ENCODE data around the gene LRMDA.

Gene LRMDA

GRCh38 chr10:76436981-76437380 lies 1005.6 kb downstream of the LRMDA start:
- DNase-seq, result no peak

- no peak for DNase-seq
These were observed 1009.0 kb downstream of the LRMDA start for GRCh38 chr10:76440426-76440825.

- no peak for DNase-seq
These were observed 1010.7 kb downstream of the LRMDA start for GRCh38 chr10:76442113-76442512.

- DNase-seq, result no peak
These were observed 1012.8 kb downstream of the LRMDA start for GRCh38 chr10:76444034-76444800.

- no peak for DNase-seq
These were observed 1016.2 kb downstream of the LRMDA start for GRCh38 chr10:76447578-76447977.

- no peak for DNase-seq
These were observed 1020.5 kb downstream of the LRMDA start for GRCh38 chr10:76451911-76452310.

- no peak for DNase-seq
These were observed 1021.9 kb downstream of the LRMDA start for GRCh38 chr10:76453332-76453731.

- DNase-seq, result no peak
These were observed 1022.6 kb downstream of the LRMDA start for GRCh38 chr10:76453997-76454396.

- DNase-seq, result no peak
These were observed 1023.2 kb downstream of the LRMDA start for GRCh38 chr10:76454506-76455140.

GRCh38 chr10:76456197-76456596 lies 1024.8 kb downstream of the LRMDA start:
- DNase-seq, result no peak

GRCh38 chr10:76459016-76459730 lies 1027.7 kb downstream of the LRMDA start:
- no peak for DNase-seq

- DNase-seq, result no peak
These were observed 1029.6 kb downstream of the LRMDA start for GRCh38 chr10:76461024-76461423.

- no peak for DNase-seq
These were observed 1031.7 kb downstream of the LRMDA start for GRCh38 chr10:76463111-76463510.

GRCh38 chr10:76466836-76467503 lies 1035.5 kb downstream of the LRMDA start:
- no peak for DNase-seq

- no peak for DNase-seq
These were observed 1038.3 kb downstream of the LRMDA start for GRCh38 chr10:76469675-76470074.

GRCh38 chr10:76479103-76479790 lies 1047.8 kb downstream of the LRMDA start:
- no peak for DNase-seq

- DNase-seq, result no peak
These were observed 1049.8 kb downstream of the LRMDA start for GRCh38 chr10:76481178-76481577.

- DNase-seq, result no peak
These were observed 1056.2 kb downstream of the LRMDA start for GRCh38 chr10:76487582-76487981.

GRCh38 chr10:76488602-76489001 lies 1057.2 kb downstream of the LRMDA start:
- DNase-seq, result no peak

- DNase-seq, result no peak
These were observed 1059.8 kb downstream of the LRMDA start for GRCh38 chr10:76491216-76491615.

- no peak for DNase-seq
These were observed 1060.6 kb downstream of the LRMDA start for GRCh38 chr10:76492026-76492425.

- no peak for DNase-seq
These were observed 1061.5 kb downstream of the LRMDA start for GRCh38 chr10:76492678-76493472.
